ENCODE results near the gene LRG1. TPM values are rescaled to one million over a fixed set of nuclear protein-coding genes. Genes with fewer than 3 reads are reported as not detected.

LRG1 gene
- total and polyA plus RNA-seq, 4 donors: 57.8 to 1,122 (median 661) TPM

- WGBS: 94% methylated on average over 37 of the region's 37 CpGs
- DNase-seq (ENCODE audit: low spot score): no peak
- Histone ChIP-seq H3K27ac (ENCODE audit: low read depth in 1 of 2, low read length in 2 of 2) (no peak overlapping the region), H3K27me3 (ENCODE audit: control insufficient read depth in 4 of 4, insufficient read depth in 4 of 4, low read length in 3 of 4) (no peaks in the 10 kb centered on the region), H3K9ac (ENCODE audit: low read depth in 1 of 2, low read length in 2 of 2) (no peak overlapping the region), H3K4me1 (ENCODE audit: control insufficient read depth in 4 of 4, insufficient read depth in 4 of 4, low read length in 3 of 4) (no peaks in the 10 kb centered on the region), H3K4me3 (ENCODE audit: low read depth in 1 of 3, low read length in 3 of 3) (no peak overlapping the region), H3K9me3 (ENCODE audit: control insufficient read depth in 4 of 4, low read length in 3 of 4) (no peaks in the 10 kb centered on the region), H3K36me3 (ENCODE audit: control insufficient read depth in 4 of 4, insufficient read depth in 3 of 4, low read depth in 1 of 4, low read length in 3 of 4) (peaks cover 11 to 58% (median 24%) of the 10 kb centered on the region in 4 donors)
- TF ChIP-seq, protein P1, sequence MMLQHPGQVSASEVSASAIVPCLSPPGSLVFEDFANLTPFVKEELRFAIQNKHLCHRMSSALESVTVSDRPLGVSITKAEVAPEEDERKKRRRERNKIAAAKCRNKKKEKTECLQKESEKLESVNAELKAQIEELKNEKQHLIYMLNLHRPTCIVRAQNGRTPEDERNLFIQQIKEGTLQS (IDR thresholded peaks at IDR 0.05): no peak
- TF ChIP-seq REST (IDR thresholded peaks at IDR 0.05): no peak
- no peak for TF ChIP-seq MAX (IDR thresholded peaks at IDR 0.05)
Observed at GRCh38 chr19:4510435-4511255, 29.2 kb downstream of the LRG1 start.

- TF ChIP-seq NR2F2 (IDR thresholded peaks at IDR 0.05) (no peak), HNF4G (IDR thresholded peaks at IDR 0.05) (no peak), FOXA2 (IDR thresholded peaks at IDR 0.05) (no peak), HNF4A (conservative IDR thresholded peaks at IDR 0.05) (no peak), RXRA (IDR thresholded peaks at IDR 0.05) (no peak), JUND (IDR thresholded peaks at IDR 0.05) (no peak), YY1 (IDR thresholded peaks at IDR 0.05) (no peak), EGR1 (IDR thresholded peaks at IDR 0.05; ENCODE audit: low read depth in 2 of 2) (no peak), REST (IDR thresholded peaks at IDR 0.05) (no peak), RAD21 (IDR thresholded peaks at IDR 0.05) (no peak), SP1 (IDR thresholded peaks at IDR 0.05) (no peak), FOXA1 (IDR thresholded peaks at IDR 0.05) (no peak)
- TF ChIP-seq, protein P2, sequence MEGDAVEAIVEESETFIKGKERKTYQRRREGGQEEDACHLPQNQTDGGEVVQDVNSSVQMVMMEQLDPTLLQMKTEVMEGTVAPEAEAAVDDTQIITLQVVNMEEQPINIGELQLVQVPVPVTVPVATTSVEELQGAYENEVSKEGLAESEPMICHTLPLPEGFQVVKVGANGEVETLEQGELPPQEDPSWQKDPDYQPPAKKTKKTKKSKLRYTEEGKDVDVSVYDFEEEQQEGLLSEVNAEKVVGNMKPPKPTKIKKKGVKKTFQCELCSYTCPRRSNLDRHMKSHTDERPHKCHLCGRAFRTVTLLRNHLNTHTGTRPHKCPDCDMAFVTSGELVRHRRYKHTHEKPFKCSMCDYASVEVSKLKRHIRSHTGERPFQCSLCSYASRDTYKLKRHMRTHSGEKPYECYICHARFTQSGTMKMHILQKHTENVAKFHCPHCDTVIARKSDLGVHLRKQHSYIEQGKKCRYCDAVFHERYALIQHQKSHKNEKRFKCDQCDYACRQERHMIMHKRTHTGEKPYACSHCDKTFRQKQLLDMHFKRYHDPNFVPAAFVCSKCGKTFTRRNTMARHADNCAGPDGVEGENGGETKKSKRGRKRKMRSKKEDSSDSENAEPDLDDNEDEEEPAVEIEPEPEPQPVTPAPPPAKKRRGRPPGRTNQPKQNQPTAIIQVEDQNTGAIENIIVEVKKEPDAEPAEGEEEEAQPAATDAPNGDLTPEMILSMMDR (IDR thresholded peaks at IDR 0.05; ENCODE audit: low read depth, low read length, missing input control): no peak
- peaks cover 15 to 70% (median 28%) of the 10 kb centered on the region in 4 donors for H3K36me3 ChIP-seq (ENCODE audit: control insufficient read depth in 4 of 4, insufficient read depth in 3 of 4, low read depth in 1 of 4, low read length in 3 of 4)
- no peak for DNase-seq (ENCODE audit: low spot score)
- no peak overlapping the region for H3K9ac ChIP-seq (ENCODE audit: low read depth in 1 of 2, low read length in 2 of 2)
- no peak overlapping the region for H3K27ac ChIP-seq (ENCODE audit: low read depth in 1 of 2, low read length in 2 of 2)
- H3K27me3 ChIP-seq (ENCODE audit: control insufficient read depth in 4 of 4, insufficient read depth in 4 of 4, low read length in 3 of 4): no peaks in the 10 kb centered on the region
- H3K4me3 ChIP-seq (ENCODE audit: low read depth in 1 of 3, low read length in 3 of 3): no peak overlapping the region
- H3K9me3 ChIP-seq (ENCODE audit: control insufficient read depth in 4 of 4, low read length in 3 of 4): no peaks in the 10 kb centered on the region
- H3K4me1 ChIP-seq (ENCODE audit: control insufficient read depth in 4 of 4, insufficient read depth in 4 of 4, low read length in 3 of 4): no peaks in the 10 kb centered on the region
- WGBS: 89% methylated on average over 21 of the region's 21 CpGs
Observed at GRCh38 chr19:4508698-4509097, 31.1 kb downstream of the LRG1 start.
